GM21423 (cell line): ENCODE measurements around the gene PCSK4.
A peak's percentile ranks its signal among the peaks of the same experiment; 100 is the strongest.
"Not testable (repeated sequence)": the region's sequence is repeated elsewhere in the genome, so short reads cannot be mapped to it uniquely, and the experiment has no call there.

Experiments used
- ATAC-seq: cut with Tn5 transposase; IDR thresholded peaks from one replicate; pipeline ENCODE4 v1.9.1; 2021; ENCODE audit warnings: mild to moderate bottlenecking, moderate library complexity; ENCODE audit not compliant: unreplicated experiment

Gene PCSK4

DNA sequence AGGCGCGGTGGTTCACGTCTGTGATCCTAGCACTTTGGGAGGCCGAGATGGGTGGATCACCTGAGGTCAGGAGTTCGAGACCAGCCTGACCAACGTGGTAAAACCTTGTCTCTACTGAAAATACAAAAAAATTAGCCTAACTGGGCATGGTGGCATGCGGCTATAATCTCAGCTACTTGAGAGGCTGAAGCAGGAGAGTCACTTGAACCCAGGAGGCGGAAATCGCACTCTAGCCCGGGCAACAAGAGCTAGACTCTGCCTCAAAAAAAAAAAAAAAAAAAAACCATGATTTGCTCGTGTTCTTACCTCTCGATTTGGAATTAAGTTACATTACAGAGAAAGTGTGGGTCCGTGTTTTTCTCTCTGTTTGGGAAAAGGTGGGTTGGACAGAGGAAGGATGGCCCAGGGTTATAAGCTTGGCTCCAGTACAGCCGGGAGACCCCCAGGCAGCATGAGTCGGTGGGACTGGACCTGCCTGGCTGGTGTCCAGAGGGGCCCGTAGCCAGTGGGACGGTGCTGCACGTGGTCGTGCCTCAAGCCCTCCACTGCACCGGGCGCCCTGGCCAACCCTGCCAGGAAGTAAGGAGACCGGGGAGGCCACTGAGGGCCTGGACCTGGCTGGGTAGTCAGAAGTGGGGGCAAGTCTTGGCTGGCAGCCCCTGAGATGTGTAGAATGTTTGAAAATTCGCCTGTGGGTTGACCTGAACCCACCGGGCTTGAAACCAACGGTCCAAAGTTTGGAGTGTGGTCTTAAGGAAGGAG, 48.3 kb downstream of the PCSK4 start:
- no peak for ATAC-seq

DNA sequence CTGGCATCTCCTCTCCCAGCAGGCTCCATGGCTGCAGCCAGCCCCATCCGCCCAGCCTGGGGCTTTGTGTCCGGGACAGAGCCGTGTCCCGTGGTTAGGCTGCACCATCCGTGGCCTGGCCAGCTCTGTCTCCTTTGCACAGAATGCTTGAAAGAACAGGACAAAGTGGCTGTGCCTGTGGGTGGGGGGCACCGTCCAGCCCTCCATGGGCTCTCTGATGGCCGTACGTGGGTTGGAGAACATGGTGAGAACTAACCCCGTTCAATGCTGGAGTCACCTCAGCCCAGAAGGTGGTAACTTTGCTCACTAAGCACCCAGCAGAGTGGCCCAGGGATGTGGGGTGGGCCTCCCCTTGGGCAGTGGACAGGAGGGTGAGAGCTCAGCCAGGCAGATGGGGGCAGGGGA, 49.1 kb downstream of the PCSK4 start:
- ATAC-seq: no peak

DNA sequence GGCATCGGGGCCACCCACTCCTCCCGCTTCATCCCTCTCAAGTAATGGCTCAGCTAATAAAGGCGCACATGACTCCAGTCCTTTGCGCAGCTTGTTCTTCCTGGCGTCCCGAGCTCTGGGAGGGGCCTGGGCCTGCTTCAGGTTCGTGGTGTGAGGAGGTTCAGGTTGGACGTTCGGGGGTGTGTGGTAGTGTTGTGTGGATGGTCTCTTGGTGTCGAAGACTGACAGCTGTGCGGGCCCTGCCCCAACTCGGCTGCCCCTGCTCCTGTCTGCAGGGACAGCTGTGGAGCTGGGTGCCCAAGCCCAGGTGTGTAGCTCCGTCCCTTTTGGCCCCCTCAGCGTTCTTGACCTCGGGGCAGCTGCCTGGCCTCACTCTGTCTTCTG, 49.7 kb downstream of the PCSK4 start:
- ATAC-seq: no peak

DNA sequence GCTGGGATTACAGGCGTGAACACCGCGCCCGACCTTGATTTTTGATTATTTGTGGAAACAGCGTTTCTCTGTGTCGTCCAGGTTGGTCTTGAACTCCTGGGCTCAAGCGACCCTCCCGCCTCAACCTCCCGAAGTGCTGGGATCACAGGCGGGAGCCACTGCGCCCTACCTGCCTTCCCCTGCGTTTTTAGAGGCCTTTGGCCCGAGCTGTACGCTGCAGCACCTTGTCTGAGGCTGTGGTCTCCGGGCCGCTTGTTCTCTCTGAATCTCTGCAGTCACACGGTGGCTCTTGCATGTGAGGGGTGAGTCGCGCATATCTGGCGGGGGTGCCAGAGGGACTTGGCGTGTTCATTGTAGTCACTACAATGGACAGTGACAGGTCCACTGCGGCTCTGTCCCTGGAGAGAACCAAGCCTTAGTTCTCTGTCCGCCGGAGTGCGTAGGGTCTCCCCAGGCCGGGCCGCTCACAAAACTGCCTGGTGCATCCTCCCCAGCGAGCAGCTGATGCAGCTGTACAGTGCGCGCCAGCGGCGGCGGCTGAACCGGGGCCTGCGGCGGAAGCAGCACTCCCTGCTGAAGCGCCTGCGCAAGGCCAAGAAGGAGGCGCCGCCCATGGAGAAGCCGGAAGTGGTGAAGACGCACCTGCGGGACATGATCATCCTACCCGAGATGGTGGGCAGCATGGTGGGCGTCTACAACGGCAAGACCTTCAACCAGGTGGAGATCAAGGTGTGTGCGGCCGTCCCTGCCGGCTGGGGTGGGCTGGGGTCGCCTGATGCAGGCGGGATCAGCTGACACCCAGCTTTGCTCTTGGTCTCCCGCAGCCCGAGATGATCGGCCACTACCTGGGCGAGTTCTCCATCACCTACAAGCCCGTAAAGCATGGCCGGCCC, 50.4 kb downstream of the PCSK4 start:
- not testable (repeated sequence) for ATAC-seq

DNA sequence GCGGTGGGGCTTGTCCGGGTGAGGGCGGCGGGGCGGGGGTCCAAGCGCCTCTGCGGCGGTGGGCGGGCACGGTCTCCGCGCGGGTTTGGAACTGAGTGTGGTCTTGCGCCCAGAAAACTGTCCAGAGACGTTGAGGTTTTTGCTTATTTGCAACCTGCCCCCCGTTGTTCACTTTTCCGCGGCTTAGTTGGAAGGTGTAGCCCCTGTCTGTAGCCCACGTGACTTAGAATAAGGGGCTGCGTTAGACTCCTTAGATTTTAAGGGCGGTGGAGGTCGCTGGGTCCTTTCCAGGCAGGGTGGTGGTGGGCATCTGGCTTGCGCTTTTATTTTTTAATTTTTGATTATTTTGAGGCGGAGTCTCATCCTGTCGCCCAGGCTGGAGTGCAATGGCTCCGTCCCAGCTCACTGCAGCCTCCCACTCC, 51.2 kb downstream of the PCSK4 start:
- ATAC-seq: no peak

DNA sequence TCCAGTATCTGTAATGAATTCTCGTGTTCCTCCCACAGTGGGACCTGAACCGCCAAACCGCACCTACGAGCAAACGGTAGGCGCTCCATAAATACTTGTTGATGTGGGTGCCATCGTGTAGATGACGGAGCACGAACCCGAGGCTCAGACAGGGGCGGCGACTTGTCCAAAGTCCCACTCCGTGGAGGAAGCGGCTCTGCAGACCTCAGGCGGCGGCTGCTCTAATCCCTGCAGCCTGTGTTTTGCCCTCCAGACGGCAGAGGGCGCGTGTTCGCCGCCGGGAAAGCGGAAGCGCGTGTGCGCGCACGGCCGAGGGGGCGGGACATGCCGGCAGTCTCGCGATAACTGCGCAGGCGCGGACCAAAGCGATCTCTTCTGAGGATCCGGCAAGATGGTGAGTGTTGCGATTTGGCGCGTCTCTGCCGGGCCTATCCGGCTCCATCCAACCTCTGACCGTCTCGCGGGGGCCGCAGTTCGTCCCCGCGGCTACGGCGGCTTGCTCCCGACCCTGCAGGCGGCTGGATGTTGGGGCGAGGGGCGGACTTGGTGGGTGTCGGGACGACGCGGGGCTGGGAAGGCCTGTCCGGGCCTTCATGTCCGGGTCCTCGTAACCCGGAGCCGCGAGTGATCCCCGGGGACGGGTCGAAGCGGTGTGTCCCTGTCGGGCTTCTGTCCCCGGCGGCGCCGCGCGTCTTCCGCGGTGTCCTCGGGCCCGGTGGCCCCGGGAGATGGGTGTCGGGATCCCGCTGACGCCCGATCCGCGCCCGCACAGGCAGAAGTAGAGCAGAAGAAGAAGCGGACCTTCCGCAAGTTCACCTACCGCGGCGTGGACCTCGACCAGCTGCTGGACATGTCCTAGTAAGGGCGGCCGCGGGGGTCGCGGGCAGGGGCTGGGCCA, 51.9 kb downstream of the PCSK4 start, which contains the start of gene RPS15:
RPS15 (plus strand) TSS at position 362 of the 898 bp plus-strand sequence; CDS start at position 392, 30 bp downstream.
- ATAC-seq: peak; percentile 86

DNA sequence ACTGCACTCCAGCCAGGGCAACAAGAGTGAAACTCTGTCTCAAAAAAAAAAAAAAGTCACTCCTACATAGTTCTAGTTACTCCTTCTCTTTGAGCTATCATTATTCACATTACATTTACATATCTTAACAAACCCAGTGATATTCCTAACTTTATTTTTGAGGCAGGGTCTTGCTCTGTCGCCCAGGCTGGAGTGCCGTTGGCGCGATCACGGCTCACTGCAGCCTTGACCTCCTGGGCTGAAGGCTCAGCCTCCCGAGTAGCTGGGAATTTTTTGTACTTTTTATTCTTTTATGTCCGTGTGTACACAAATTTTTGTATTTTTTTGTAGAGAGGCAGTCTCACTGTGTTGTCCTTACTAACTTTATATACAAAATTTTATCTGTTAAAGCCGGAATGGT, 52.5 kb downstream of the PCSK4 start:
- ATAC-seq: no peak

DNA sequence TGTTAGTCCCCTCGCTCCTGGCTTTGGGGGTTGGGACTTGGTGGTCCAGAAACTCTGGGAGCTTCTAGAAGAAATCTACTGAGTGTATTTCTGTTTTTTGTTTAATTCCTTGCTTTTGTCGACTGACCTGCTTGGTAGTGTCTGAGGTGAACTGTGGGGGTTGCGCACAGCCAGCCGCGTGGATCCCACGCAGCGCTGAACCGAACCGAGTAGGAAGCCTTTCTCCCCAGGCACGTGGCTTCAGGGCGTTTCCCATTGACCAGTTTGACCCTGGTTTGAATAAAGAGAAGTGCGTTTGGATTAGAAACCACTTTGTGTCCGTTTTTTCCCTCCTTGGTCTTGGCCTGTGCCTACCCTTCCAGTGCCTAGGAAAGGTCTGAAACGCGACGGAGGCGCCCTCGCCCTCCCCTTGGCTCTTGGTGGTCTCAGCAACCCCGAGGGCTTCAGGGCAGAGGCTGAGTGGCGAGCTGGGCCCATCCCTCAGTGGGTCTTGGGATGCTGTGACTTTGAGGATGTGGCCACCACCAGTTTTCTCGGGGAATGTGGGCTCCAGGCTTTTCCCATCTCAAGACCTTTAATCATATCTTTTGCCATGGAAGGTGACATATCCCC, 54.7 kb downstream of the PCSK4 start:
- no peak for ATAC-seq

DNA sequence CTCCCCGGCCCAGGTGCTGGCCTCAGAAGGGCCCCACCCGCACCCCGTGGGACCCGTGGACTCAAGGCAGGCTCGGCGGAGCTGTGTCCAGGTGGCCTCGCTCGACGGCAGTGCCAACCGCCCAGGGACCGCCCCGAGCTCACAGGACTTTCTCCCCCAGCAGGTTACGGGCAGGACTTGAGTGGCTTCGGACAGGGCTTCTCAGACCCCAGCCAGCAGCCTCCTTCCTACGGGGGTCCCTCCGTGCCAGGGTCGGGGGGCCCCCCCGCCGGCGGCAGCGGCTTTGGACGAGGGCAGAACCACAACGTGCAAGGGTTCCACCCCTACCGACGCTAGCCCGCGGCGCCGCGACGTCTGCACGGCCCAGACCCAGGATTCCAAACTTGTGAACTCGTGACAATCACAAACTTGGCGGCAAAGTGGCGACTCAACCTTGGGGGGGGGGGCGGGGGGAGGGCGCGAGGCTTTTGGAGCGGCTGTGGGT, 55.5 kb downstream of the PCSK4 start:
- no peak for ATAC-seq

DNA sequence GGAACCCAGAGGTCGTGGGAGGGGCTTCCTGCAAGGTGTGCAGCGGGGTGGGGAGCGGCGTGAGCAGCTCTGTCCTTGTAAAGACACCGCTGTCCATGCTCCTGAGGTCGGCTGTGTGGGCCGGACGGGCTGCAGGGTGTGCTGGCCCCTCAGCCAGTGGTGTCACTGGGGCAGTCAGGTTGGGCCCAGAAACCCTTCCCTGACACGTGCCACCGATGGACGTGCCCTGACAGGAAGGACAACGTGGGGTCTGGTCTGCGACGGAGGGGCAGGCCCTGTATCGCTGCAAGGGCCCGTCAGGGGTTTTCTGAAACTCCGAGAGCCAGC, 56.1 kb downstream of the PCSK4 start:
- ATAC-seq: no peak

DNA sequence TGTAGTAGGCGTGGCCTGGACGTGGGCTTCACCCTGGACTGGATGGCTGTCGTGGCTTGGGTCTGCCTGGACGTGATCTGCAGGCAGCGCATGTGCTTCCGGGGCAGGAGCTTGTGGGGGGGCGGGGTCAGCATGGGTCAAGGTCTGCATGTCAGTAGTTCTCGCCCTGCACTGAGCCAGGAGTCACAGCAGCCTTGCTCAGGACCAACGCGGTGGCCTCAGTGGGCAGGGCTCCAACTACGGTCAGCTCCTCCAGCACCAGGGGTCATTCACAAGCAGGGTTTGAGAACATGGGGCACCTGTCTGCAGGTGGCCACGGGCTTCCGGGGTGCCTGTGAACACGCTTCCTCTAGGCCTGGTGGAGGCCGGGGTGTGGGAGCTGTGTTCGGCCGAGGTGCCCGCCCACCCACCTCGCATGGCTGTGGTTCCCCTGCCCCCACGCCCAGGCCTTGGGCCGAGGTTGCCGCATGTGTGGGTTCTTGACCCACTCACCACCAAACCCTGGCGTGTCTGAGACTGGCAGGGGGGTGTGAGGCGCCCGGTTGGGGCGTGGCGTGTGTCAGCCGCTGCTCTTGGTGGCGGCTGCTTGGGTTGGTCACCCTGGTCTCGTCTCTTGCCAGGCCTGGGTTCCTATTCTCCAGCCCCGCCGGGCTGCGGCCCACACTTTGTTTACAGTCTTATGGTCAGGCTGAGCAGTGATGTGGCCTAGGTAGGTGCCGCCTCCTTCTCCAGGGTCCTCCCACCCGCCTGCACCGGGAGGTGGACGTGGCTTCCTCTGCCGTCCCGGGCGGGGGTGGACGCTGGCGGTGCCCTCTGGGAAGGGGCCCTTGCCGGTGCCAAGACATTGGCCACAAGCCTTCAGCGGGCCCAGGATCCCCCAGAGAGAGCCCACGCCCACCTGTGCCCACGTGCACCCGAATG, 56.8 kb downstream of the PCSK4 start:
- ATAC-seq: no peak

DNA sequence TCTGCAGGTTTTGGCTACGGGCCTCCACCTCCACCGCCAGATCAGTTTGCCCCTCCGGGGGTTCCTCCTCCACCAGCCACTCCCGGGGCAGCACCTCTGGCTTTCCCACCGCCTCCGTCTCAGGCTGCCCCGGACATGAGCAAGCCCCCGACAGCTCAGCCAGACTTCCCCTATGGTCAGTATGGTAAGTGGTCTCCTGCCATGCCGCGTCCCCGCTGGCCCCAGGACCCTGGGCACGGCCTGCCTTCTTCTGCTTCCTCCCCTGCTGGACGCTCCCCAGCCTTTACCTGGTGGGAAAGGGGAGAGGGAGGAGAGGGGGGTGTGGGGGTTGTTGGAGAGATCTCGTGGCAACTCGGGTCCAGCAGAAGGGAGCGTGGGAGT, 57.7 kb downstream of the PCSK4 start:
- ATAC-seq: no peak

DNA sequence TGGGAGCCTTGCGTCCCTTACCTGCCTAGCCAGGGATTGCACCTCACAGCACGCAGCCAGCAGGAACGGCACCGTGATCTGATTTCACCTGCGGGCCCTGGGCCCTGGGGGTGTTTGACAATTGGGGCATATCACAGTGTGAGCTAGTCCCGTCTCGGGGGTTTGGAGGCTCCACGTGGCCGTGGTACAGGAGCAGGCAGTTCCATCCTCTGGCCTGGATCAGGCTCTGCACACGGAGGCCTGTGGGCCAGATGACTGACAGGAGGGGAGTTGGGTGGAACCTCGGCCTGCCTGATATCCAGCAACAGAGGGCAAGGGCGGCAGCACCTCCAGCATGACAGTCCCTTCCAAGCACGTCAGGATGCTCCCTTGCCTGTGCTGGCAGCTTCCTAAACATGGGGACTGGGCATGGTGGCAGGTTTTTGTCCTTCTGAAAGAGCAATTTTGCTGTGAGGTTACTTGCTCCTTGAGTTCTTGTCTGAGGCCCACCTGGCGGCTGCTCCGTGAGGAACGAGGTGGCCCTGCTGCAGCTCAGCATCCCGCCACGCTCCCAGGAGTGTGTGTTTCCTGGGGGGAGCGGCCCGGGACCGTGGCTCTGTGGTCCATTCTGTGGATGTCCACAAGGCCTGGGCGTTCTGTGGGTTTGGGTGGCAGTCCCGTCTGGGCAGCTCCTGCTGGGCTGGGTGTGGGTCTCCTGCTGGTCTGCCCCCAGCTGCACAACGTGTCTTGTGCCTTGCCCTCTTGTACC, 58.2 kb downstream of the PCSK4 start:
- no peak for ATAC-seq
